ENCODE results near the gene PGLYRP4. TPM values are rescaled to one million over a fixed set of nuclear protein-coding genes. Genes with fewer than 3 reads are reported as not detected.

Gene PGLYRP4
- total RNA-seq (2021) (not detected in 3 replicates), Bru-seq, nascent RNA (not detected)
- long read RNA-seq, experiment 1, result 0 reads
- long read RNA-seq, experiment 2, result 0 reads
- long read RNA-seq, experiment 3, result 0 reads

- CTCF ChIA-PET, result interaction anchor here (0.6 to 2.4 kb wide), 15 partner anchors 9 to 310 kb away, joined by 3 to 33 read pairs (median 4); partner anchors contain the start of genes PGLYRP3, S100A9 and SNAPIN
- no peaks in the 10 kb centered on the region for H3K9me3 Mint-ChIP-seq
- TF ChIP-seq CDX4 (CRISPR knock-in tag; IDR thresholded peaks at IDR 0.05; ENCODE audit: borderline replicate concordance) (no peak), CREM (CRISPR knock-in tag; IDR thresholded peaks at IDR 0.05) (no peak)
- H3K4me1 Mint-ChIP-seq, result peaks cover 8% of the 10 kb centered on the region
- no peak within 1 kb of the TSS for H3K4me3 Mint-ChIP-seq
- no peaks in the 10 kb centered on the region for H3K36me3 Mint-ChIP-seq
- H3K27ac Mint-ChIP-seq, result no peak within 1 kb of the TSS
- ATAC-seq (peak; percentile 82), DNase-seq (ENCODE audit: low spot score) (no peak)
- POLR2A ChIA-PET, result no interaction called here
- H3K27me3 Mint-ChIP-seq (ENCODE audit: low read depth), result peaks cover 20% of the 10 kb centered on the region
Observed at GRCh38 chr1:153348511-153349362, at the start of gene PGLYRP4. Gene PGLYRP4, minus strand, starts transcription at chr1:153348841. Its CDS starts 909 bp downstream, at chr1:153347932.

- Mint-ChIP-seq H3K4me3 (no peak overlapping the region), H3K4me1 (peaks cover 7% of the 10 kb centered on the region), H3K27ac (no peak overlapping the region), H3K36me3 (no peaks in the 10 kb centered on the region), H3K9me3 (no peaks in the 10 kb centered on the region), H3K27me3 (ENCODE audit: low read depth) (peaks cover 7% of the 10 kb centered on the region)
- TF ChIP-seq OVOL2 (CRISPR knock-in tag; IDR thresholded peaks at IDR 0.05; ENCODE audit: borderline replicate concordance) (no peak), ATF6 (CRISPR knock-in tag; IDR thresholded peaks at IDR 0.05) (no peak), ATF2 (CRISPR knock-in tag; IDR thresholded peaks at IDR 0.05; ENCODE audit: borderline replicate concordance, low read depth) (no peak), ZNF232 (CRISPR knock-in tag; IDR thresholded peaks at IDR 0.05) (no peak), NFATC4 (CRISPR knock-in tag; IDR thresholded peaks at IDR 0.05) (no peak), SMAD3 (CRISPR knock-in tag; IDR thresholded peaks at IDR 0.05; ENCODE audit: borderline replicate concordance) (no peak)
- ChIA-PET CTCF (interaction anchor here (0.8 to 2.1 kb wide), 2 partner anchors 43 to 96 kb away, joined by 3 to 10 read pairs; no protein-coding TSS in a partner anchor), POLR2A (no interaction called here)
- DNase-seq (ENCODE audit: low spot score) (no peak), ATAC-seq (no peak)
Observed at GRCh38 chr1:153397924-153398651, 49.4 kb upstream of the PGLYRP4 start.

- POLR2A ChIA-PET, result no interaction called here
- DNase-seq (ENCODE audit: low spot score), result no peak
- Mint-ChIP-seq H3K36me3 (no peaks in the 10 kb centered on the region), H3K9me3 (no peaks in the 10 kb centered on the region), H3K27me3 (ENCODE audit: low read depth) (peaks cover 2% of the 10 kb centered on the region; the same call in 1 of the 2 replicates), H3K27ac (no peak overlapping the region), H3K4me3 (no peak overlapping the region), H3K4me1 (peaks cover 6% of the 10 kb centered on the region)
- CTCF ChIA-PET, result interaction anchor here (0.8 to 2.1 kb wide), 2 partner anchors 42 to 97 kb away, joined by 3 to 10 read pairs; no protein-coding TSS in a partner anchor
- no peak for ATAC-seq
- TF ChIP-seq RORB (CRISPR knock-in tag; IDR thresholded peaks at IDR 0.05) (no peak), CREB1 (CRISPR knock-in tag; IDR thresholded peaks at IDR 0.05) (no peak), SOX15 (CRISPR knock-in tag; IDR thresholded peaks at IDR 0.05) (no peak), TEAD4 (CRISPR knock-in tag; IDR thresholded peaks at IDR 0.05) (no peak), ATF2 (CRISPR knock-in tag; IDR thresholded peaks at IDR 0.05; ENCODE audit: borderline replicate concordance, low read depth) (no peak), ZNF281 (CRISPR knock-in tag; IDR thresholded peaks at IDR 0.05) (no peak), RELA (CRISPR knock-in tag; IDR thresholded peaks at IDR 0.05; ENCODE audit: borderline replicate concordance) (no peak), NFYB (CRISPR knock-in tag; conservative IDR thresholded peaks at IDR 0.05; ENCODE audit: low read depth) (no peak)
Observed at GRCh38 chr1:153397051-153397923, 48.6 kb upstream of the PGLYRP4 start.
